ENCODE data around the gene AUP1.

DNA sequence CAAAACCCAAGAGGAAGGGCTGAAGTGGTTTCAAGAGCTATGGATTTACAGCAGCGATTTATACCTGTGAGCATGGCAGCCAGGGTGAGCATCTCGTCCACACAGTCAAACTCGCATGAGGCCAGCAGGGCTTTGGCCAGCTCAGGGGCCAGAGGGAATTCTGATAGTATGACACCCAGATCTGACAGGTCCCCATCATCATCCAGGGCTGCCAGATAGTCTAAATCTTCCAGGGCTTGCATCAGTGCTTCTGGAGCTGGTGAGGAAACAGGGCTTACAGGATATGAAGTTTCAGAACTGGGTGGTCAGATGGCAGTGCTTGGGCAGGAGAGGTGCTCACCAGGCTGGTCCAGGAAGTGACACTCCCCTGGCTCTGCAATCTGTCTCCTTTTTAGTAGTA is 7.0 kb downstream of the AUP1 start:
- TF ChIP-seq, protein P1, sequence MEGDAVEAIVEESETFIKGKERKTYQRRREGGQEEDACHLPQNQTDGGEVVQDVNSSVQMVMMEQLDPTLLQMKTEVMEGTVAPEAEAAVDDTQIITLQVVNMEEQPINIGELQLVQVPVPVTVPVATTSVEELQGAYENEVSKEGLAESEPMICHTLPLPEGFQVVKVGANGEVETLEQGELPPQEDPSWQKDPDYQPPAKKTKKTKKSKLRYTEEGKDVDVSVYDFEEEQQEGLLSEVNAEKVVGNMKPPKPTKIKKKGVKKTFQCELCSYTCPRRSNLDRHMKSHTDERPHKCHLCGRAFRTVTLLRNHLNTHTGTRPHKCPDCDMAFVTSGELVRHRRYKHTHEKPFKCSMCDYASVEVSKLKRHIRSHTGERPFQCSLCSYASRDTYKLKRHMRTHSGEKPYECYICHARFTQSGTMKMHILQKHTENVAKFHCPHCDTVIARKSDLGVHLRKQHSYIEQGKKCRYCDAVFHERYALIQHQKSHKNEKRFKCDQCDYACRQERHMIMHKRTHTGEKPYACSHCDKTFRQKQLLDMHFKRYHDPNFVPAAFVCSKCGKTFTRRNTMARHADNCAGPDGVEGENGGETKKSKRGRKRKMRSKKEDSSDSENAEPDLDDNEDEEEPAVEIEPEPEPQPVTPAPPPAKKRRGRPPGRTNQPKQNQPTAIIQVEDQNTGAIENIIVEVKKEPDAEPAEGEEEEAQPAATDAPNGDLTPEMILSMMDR (conservative IDR thresholded peaks at IDR 0.05; ENCODE audit: low read depth in 2 of 2), result no peak
- no peak for TF ChIP-seq EZH2 (IDR thresholded peaks at IDR 0.05; ENCODE audit: low read depth, unreplicated experiment)
- TF ChIP-seq EZH2phosphoT487 (IDR thresholded peaks at IDR 0.05; ENCODE audit: unreplicated experiment), result no peak
- TF ChIP-seq POLR2AphosphoS5 (IDR thresholded peaks at IDR 0.05; ENCODE audit: low read depth), result no peak
- no peak for TF ChIP-seq NANOG (IDR thresholded peaks at IDR 0.05; ENCODE audit: borderline replicate concordance)
- TF ChIP-seq, protein P2, sequence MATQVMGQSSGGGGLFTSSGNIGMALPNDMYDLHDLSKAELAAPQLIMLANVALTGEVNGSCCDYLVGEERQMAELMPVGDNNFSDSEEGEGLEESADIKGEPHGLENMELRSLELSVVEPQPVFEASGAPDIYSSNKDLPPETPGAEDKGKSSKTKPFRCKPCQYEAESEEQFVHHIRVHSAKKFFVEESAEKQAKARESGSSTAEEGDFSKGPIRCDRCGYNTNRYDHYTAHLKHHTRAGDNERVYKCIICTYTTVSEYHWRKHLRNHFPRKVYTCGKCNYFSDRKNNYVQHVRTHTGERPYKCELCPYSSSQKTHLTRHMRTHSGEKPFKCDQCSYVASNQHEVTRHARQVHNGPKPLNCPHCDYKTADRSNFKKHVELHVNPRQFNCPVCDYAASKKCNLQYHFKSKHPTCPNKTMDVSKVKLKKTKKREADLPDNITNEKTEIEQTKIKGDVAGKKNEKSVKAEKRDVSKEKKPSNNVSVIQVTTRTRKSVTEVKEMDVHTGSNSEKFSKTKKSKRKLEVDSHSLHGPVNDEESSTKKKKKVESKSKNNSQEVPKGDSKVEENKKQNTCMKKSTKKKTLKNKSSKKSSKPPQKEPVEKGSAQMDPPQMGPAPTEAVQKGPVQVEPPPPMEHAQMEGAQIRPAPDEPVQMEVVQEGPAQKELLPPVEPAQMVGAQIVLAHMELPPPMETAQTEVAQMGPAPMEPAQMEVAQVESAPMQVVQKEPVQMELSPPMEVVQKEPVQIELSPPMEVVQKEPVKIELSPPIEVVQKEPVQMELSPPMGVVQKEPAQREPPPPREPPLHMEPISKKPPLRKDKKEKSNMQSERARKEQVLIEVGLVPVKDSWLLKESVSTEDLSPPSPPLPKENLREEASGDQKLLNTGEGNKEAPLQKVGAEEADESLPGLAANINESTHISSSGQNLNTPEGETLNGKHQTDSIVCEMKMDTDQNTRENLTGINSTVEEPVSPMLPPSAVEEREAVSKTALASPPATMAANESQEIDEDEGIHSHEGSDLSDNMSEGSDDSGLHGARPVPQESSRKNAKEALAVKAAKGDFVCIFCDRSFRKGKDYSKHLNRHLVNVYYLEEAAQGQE (IDR thresholded peaks at IDR 0.05; ENCODE audit: unreplicated experiment), result no peak
- no peak for TF ChIP-seq CREB1 (CRISPR knock-in tag; IDR thresholded peaks at IDR 0.05; ENCODE audit: low read depth)
- TF ChIP-seq ZNF114 (CRISPR knock-in tag; IDR thresholded peaks at IDR 0.05), result no peak
- TF ChIP-seq JUNB (IDR thresholded peaks at IDR 0.05; ENCODE audit: unreplicated experiment), result no peak
- no peak for TF ChIP-seq ZNF331 (CRISPR knock-in tag; IDR thresholded peaks at IDR 0.05; ENCODE audit: low read depth)
- TF ChIP-seq, protein P3, sequence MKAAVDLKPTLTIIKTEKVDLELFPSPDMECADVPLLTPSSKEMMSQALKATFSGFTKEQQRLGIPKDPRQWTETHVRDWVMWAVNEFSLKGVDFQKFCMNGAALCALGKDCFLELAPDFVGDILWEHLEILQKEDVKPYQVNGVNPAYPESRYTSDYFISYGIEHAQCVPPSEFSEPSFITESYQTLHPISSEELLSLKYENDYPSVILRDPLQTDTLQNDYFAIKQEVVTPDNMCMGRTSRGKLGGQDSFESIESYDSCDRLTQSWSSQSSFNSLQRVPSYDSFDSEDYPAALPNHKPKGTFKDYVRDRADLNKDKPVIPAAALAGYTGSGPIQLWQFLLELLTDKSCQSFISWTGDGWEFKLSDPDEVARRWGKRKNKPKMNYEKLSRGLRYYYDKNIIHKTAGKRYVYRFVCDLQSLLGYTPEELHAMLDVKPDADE (IDR thresholded peaks at IDR 0.05), result no peak
- TF ChIP-seq, protein P4, sequence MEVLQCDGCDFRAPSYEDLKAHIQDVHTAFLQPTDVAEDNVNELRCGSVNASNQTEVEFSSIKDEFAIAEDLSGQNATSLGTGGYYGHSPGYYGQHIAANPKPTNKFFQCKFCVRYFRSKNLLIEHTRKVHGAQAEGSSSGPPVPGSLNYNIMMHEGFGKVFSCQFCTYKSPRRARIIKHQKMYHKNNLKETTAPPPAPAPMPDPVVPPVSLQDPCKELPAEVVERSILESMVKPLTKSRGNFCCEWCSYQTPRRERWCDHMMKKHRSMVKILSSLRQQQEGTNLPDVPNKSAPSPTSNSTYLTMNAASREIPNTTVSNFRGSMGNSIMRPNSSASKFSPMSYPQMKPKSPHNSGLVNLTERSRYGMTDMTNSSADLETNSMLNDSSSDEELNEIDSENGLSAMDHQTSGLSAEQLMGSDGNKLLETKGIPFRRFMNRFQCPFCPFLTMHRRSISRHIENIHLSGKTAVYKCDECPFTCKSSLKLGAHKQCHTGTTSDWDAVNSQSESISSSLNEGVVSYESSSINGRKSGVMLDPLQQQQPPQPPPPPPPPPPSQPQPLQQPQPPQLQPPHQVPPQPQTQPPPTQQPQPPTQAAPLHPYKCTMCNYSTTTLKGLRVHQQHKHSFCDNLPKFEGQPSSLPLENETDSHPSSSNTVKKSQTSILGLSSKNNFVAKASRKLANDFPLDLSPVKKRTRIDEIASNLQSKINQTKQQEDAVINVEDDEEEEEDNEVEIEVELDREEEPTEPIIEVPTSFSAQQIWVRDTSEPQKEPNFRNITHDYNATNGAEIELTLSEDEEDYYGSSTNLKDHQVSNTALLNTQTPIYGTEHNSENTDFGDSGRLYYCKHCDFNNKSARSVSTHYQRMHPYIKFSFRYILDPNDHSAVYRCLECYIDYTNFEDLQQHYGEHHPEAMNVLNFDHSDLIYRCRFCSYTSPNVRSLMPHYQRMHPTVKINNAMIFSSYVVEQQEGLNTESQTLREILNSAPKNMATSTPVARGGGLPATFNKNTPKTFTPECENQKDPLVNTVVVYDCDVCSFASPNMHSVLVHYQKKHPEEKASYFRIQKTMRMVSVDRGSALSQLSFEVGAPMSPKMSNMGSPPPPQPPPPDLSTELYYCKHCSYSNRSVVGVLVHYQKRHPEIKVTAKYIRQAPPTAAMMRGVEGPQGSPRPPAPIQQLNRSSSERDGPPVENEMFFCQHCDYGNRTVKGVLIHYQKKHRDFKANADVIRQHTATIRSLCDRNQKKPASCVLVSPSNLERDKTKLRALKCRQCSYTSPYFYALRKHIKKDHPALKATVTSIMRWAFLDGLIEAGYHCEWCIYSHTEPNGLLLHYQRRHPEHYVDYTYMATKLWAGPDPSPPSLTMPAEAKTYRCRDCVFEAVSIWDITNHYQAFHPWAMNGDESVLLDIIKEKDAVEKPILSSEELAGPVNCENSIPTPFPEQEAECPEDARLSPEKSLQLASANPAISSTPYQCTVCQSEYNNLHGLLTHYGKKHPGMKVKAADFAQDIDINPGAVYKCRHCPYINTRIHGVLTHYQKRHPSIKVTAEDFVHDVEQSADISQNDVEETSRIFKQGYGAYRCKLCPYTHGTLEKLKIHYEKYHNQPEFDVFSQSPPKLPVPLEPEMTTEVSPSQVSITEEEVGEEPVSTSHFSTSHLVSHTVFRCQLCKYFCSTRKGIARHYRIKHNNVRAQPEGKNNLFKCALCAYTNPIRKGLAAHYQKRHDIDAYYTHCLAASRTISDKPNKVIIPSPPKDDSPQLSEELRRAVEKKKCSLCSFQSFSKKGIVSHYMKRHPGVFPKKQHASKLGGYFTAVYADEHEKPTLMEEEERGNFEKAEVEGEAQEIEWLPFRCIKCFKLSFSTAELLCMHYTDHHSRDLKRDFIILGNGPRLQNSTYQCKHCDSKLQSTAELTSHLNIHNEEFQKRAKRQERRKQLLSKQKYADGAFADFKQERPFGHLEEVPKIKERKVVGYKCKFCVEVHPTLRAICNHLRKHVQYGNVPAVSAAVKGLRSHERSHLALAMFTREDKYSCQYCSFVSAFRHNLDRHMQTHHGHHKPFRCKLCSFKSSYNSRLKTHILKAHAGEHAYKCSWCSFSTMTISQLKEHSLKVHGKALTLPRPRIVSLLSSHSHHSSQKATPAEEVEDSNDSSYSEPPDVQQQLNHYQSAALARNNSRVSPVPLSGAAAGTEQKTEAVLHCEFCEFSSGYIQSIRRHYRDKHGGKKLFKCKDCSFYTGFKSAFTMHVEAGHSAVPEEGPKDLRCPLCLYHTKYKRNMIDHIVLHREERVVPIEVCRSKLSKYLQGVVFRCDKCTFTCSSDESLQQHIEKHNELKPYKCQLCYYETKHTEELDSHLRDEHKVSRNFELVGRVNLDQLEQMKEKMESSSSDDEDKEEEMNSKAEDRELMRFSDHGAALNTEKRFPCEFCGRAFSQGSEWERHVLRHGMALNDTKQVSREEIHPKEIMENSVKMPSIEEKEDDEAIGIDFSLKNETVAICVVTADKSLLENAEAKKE (CRISPR knock-in tag; IDR thresholded peaks at IDR 0.05), result no peak
- no peak for TF ChIP-seq STAT1 (IDR thresholded peaks at IDR 0.05; ENCODE audit: unreplicated experiment)
